ENCODE measurements around the gene RNF43. TPM values are rescaled to one million over a fixed set of nuclear protein-coding genes. Genes with fewer than 3 reads are reported as not detected.

Gene RNF43
- total and polyA plus RNA-seq, 2 experiments from 2014 or later: 8.6 to 9.4 TPM

- TF ChIP-seq CTCF (IDR thresholded peaks at IDR 0.05; ENCODE audit: low read depth, low read length): no peak
- DNase-seq (ENCODE audit: low read depth in 1 of 2, low spot score in 1 of 2): no peak
- no peaks in the 10 kb centered on the region for H3K9me3 ChIP-seq (ENCODE audit: low read depth)
- no peak overlapping the region for H3K4me3 ChIP-seq
- no peaks in the 10 kb centered on the region for H3K36me3 ChIP-seq
- no peaks in the 10 kb centered on the region for H3K27me3 ChIP-seq
- no peaks in the 10 kb centered on the region for H3K4me1 ChIP-seq (ENCODE audit: low read depth)
- no peak overlapping the region for H3K27ac ChIP-seq
These were observed 44.3 kb downstream of the RNF43 start for GRCh38 chr17:58373003-58373402.

GRCh38 chr17:58371300-58371950, 45.9 kb downstream of the RNF43 start:
- no peak for TF ChIP-seq CTCF (IDR thresholded peaks at IDR 0.05; ENCODE audit: low read depth, low read length)
- Histone ChIP-seq H3K36me3 (no peaks in the 10 kb centered on the region), H3K4me3 (no peak overlapping the region), H3K27ac (no peak overlapping the region), H3K4me1 (ENCODE audit: low read depth) (peaks cover 5% of the 10 kb centered on the region), H3K9me3 (ENCODE audit: low read depth) (no peaks in the 10 kb centered on the region), H3K27me3 (no peaks in the 10 kb centered on the region)
- DNase-seq (ENCODE audit: low read depth in 1 of 2, low spot score in 1 of 2): no peak

GRCh38 chr17:58370716-58371115, 46.6 kb downstream of the RNF43 start:
- Histone ChIP-seq H3K9me3 (ENCODE audit: low read depth) (no peaks in the 10 kb centered on the region), H3K27me3 (no peaks in the 10 kb centered on the region), H3K4me3 (no peak overlapping the region), H3K27ac (no peak overlapping the region), H3K36me3 (no peaks in the 10 kb centered on the region), H3K4me1 (ENCODE audit: low read depth) (peaks cover 12% of the 10 kb centered on the region)
- DNase-seq (ENCODE audit: low read depth in 1 of 2, low spot score in 1 of 2): no peak
- TF ChIP-seq CTCF (IDR thresholded peaks at IDR 0.05; ENCODE audit: low read depth, low read length): no peak

- no peak for DNase-seq (ENCODE audit: low read depth in 1 of 2, low spot score in 1 of 2)
- Histone ChIP-seq H3K36me3 (no peaks in the 10 kb centered on the region), H3K4me3 (no peak overlapping the region), H3K9me3 (ENCODE audit: low read depth) (no peaks in the 10 kb centered on the region), H3K27me3 (no peaks in the 10 kb centered on the region), H3K27ac (no peak overlapping the region), H3K4me1 (ENCODE audit: low read depth) (peaks cover 13% of the 10 kb centered on the region)
- TF ChIP-seq CTCF (IDR thresholded peaks at IDR 0.05; ENCODE audit: low read depth, low read length): no peak
These were observed 47.0 kb downstream of the RNF43 start for GRCh38 chr17:58370309-58370708.

GRCh38 chr17:58369214-58370031, 47.9 kb downstream of the RNF43 start:
- TF ChIP-seq CTCF (IDR thresholded peaks at IDR 0.05; ENCODE audit: low read depth, low read length): no peak
- no peaks in the 10 kb centered on the region for H3K27me3 ChIP-seq
- no peaks in the 10 kb centered on the region for H3K9me3 ChIP-seq (ENCODE audit: low read depth)
- DNase-seq (ENCODE audit: low read depth in 1 of 2, low spot score in 1 of 2): no peak
- peaks cover 21% of the 10 kb centered on the region for H3K4me1 ChIP-seq (ENCODE audit: low read depth)
- no peaks in the 10 kb centered on the region for H3K36me3 ChIP-seq
- H3K4me3 ChIP-seq: no peak overlapping the region
- H3K27ac ChIP-seq: no peak overlapping the region

Data from cardiac muscle cell (in vitro differentiated cells and primary cell).